ENCODE measurements around the gene PPM1E.
"Not testable (repeated sequence)": the region's sequence is repeated elsewhere in the genome, so short reads cannot be mapped to it uniquely, and the experiment has no call there.

Gene PPM1E

DNA sequence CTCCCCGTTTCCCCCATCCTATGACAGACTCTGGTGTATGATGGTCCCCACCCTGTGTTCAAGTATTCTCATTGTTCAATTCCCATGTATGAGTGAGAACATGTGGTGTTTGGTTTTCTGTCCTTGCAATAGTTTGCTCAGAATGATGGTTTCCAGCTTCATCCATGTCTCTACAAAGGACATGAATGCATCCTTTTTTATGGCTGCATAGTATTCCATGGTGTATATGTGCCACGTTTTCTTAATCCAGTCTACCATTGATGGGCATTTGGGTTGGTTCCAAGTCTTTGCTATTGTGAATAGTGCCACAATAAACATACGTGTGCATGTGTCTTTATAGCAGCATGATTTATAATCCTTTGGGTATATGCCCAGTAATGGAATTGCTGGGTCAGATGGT lies 90.8 kb downstream of the PPM1E start:
- not testable (repeated sequence) for DNase-seq

DNA sequence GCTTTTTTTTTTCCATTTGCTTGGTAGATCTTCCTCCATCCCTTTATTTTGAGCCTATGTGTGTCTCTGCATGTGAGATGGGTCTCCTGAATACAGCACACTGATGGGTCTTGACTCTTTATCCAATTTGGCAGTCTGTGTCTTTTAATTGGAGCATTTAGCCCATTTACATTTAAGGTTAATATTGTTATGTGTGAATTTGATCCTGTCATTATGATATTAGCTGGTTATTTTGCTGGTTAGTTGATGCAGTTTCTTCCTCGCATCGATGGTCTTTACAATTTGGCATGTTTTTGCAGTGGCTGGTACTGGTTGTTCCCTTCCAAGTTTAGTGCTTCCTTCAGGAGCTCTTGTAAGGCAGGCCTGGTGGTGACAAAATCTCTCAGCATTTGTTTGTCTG lies 94.5 kb downstream of the PPM1E start:
- not testable (repeated sequence) for DNase-seq

DNA sequence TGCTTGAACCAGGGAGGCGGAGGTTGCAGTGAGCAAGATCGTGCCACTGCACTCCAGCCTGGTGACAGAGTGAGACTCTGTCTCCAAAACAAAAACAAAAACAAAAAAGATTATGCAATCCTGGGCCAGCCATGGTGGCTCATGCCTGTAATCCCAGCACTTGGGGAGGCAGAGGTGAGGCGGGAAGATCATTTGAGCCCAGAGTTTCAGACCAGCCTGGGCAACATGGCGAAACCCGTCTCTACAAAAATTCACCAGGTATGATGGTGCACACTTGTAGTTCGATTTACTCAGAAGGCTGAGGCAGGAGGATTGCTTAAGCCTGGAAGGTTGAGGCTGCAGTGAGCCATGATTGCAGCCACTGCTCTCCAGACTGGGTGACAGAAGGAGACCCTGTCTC lies 109.6 kb downstream of the PPM1E start:
- DNase-seq, result no peak

DNA sequence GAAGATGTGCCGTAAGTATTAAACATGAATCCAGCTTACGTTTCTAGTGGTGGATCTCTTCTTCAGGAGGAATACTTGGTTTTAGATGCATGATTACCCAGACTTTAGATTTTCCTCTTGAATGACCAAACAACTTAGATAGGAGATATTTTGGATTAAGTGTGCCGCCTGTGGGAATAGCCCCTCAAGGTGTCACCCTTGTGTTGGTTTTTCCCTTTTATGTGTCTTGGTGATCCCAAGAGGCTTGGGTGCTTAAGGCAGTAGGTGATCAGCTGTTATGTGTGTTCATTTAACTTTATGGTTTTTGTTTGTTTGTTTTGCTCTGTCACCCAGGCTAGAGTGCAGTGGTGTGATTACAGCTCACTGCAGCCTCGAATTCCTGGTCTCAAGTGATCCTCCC lies 115.1 kb downstream of the PPM1E start:
- no peak for DNase-seq

DNA sequence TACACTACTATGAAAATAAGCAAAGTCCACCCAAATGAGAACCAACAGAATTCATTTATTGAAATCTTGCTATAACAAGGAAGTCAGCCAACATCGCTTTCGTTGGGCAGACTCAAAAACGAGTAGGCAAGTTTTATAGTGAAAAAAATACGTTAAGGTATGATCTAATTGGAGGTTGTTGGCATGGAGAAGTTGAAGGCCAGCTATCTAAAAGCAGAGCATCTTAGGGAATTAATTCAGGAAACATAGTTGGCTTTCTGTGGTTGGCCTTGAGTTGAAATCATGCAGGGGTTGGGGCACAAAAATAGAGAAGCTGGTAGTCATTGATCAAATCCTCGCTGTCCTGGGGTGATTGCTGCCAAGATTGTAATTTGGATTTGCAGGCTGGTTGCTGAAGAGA lies 118.3 kb downstream of the PPM1E start:
- no peak for DNase-seq

DNA sequence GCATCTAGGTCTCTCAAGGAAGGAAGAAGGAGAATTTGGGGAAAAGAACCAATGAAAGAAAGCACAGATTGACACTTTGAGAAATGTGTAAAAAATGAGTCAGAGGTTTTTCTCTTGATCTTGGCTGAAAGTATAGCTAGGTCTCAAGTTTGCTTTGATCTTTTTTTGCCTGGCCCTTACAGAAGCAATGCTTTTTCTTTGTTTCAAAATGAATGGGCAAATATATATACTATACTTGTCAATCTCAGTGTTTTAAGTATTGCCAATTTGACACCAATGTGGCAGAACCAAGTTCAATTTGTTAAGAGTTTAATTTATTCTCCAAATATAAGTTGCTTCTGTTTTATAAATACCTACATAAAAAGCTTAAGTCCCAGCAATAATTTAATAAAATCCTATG lies 119.6 kb downstream of the PPM1E start:
- DNase-seq, result no peak

DNA sequence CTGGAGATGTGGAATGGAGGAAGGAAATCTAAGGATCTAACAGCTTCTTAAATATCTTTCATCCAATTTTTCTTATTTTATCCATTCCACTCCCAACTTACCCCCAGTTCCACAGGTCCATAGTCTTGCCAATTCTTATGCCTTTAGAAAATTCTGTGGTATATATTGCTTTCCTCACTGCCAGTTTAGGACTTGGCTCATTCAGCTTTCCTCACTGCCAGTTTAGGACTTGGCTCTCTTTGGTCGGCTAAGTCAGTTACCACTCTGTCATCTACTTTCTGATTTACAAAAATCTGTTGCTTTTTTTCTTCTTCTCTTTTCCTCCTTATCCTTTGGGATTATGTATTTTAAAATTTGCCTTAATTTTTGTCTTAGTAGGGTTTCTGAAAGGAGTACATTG lies 128.5 kb downstream of the PPM1E start:
- no peak for DNase-seq

DNA sequence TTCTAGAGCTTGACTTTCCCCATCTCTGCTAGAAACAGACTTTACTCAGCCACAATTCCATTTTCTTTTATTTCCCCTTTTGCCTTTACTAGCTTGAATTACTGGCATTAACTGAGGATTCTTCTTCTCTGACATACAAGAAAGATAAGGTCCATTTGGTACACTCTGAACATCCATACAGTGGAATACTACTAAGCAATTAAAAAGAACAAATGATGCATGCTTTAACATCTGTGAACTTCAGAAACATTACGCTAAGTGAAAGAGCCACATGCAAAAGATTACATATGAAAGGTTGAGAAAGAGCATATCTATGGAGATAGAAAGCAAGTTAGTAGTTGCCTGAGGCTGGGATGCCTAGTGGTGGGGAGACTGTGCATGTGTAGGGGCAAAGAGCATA lies 130.9 kb downstream of the PPM1E start:
- DNase-seq, result no peak

DNA sequence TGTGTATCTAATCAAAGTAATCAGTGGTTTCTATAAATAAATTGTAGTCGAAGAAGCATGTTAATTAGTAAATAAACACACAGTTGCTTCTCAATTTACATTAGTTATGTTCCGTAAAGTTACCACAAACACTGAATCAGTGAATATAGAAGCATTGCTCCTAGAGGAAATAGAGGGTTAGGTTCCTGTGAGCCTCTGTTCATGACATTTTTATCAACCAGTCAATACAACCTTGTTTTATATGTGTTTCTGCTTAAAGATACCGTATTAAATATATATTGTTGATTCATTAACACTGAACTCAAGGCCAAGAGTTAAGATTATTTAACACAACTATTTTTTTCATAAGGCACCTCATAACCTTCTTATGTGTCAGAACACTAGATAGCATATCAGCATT lies 134.3 kb downstream of the PPM1E start:
- DNase-seq, result no peak

DNA sequence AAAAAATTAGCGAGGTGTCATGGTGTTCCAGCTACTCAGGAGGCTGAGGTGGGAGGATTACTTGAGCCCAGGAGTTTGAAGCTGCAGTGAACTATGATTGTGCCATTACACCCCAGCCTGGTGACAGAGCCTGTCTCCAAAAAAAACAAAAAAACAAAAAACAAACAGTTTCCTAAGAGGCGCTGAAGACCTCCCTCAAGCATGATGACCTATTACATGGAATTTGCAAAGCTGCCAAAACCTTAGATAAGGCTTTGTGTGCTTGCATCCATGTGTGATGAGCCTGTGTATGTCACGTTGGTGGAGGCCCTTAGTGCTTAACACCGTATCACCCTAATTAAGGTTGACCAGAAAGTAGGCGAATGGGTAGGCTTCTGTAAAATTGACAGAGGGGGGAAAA lies 143.5 kb downstream of the PPM1E start:
- DNase-seq, result no peak

DNA sequence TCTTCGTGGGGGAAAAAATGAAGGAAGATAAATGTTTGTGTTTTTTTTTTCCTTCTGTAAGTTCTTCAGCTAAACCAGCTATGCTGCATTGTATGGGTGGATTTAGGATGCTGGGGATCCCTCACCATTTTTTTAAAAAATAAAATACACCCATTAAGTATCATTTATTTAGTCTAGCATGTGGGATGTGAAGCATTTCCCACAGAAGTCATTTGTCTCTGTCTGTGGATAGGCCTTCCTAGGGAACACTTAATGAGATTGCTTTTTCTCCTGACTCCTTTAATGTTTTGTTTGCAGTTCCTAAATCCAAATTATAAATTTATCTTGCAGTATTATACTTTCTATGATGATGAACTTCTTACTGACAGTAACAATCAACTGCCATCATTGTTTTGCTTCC lies 146.7 kb downstream of the PPM1E start:
- no peak for DNase-seq

DNA sequence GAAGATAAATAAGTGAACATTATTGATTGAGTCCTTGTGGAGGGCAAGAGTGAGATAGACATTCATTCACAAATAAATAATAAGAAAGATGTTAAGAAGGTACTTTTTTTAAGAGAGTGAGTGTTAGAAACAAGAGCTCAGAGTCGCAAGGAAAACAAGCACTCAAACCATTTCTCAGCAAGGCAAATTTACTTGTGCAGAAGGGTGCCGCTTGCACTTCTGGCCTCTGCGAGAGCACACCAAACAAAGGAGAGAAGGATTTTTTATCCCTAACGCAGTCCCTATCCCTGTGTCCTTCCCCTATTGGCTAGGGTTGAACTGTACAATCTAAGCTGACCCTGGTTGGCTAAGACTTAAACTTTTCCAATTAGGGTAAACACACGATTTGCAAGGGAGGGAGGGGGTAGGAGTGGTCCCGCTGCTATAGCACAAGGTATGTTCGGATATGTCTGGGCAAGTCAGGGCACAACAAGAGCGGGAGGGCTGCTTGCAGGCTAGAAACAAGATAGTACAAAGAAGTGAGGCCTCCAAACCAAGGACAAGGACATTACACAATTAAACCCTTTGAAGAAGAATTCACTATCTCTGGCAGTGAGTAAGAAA lies 156.2 kb downstream of the PPM1E start:
- DNase-seq, result no peak

DNA sequence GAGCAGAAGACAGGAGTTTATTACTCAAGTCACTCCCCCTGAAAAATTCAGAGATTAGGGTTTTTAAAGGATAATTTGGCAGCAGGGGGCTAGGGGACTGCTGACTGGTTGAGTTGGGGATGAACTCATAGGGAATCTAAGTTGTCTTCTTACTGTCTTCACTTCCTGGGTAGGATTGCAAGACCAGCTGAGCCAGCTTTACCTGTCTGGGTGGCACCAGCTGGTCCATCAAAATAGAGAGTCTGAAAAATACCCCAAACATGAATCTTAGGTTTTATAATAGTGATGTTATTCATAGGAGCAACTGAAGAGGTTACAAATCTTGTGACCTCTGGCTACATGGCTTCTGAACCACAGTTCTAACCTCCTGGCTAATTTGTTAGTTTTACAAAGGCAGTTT lies 157.9 kb downstream of the PPM1E start:
- DNase-seq, result no peak

DNA sequence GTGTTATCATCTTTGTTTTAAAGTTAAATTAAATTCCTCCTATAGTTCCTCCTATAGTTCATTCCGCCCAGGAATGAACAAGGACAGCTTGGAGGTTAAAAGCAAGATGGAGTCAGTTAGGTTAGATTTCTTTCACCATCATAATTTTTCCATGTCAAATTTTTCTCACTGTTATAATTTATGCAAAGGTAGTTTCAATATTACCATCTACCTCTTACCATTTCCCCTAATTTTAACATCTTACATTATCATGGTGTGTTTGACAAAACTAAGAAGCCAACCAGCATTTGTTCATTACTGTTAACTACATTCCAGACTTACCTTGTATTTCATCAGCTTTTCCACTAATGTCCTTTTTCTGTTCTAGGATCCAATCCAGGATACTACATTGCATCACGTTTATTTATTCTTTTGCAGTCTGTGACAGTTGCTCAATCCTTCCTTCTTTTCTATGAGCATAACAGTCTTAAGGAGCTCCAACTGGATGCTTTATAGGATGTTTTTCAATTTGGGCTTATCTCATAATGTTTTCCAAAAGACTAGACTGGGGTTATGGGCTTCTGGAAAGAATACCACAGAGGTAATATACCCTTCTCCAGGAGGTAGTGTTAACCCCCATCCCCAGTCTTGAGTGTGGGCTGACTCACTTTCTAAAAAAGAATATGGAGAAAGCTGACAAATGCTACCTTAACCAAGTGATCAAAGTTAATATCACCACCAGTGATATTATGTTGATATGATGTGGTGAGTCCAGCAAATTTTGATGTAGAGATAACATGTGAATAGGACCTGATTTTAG lies 158.5 kb downstream of the PPM1E start:
- DNase-seq, result peak; percentile 12

DNA sequence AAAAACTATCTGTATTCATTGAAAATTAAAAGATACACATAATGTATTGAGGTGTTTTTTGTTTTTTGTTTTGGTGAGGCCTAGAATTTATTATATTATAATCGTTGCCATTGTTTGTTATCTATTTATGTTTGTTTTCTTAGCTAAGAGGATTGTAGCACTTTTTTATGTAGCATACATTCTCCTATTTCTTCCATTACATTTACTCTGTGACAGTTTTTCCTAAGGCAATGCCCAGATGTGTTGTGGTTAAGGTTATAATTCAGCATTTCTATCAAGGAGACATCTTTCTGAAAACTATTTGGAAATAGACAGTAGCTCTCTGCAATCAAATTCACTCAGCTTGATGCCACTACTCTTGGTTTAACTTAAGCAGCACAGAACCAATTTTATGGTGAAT lies 161.6 kb downstream of the PPM1E start:
- no peak for DNase-seq

DNA sequence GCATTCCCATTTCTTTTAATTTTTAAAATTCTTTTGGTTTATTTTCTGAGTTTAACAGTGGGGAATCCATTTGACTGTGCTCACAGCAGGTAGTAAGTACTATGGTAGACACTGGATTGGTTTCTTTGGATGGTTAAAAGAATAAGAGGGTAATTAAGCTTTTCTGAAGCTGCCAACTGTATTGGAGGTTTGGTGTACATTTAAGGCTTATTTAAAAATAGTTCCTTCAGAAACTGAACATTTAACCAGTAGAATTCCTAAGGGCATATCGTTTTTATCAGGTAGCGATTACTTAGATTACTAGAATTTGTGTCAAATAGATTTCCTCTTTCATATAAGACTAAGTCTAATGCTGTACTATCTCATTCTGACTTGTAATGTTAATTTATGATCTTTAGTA lies 162.4 kb downstream of the PPM1E start:
- DNase-seq, result no peak

DNA sequence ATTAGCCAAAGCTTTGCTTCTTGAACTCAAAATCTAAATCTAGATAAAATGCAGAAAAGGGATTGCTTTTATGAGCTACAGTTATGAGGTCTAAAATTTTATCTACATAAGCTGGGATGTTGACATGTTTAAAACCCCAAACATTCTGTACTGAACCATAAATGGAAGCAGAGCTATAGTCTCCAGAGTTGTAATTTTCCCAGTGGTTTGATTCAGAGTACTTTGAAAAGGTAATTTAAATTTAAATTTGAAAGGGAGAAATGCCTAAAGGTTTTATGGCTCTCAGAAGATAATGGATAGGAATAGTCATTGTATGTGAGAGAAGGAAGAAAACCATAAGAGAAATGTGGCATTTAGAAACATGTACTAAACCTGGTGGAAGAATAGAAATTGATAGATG lies 163.2 kb downstream of the PPM1E start:
- DNase-seq, result no peak

DNA sequence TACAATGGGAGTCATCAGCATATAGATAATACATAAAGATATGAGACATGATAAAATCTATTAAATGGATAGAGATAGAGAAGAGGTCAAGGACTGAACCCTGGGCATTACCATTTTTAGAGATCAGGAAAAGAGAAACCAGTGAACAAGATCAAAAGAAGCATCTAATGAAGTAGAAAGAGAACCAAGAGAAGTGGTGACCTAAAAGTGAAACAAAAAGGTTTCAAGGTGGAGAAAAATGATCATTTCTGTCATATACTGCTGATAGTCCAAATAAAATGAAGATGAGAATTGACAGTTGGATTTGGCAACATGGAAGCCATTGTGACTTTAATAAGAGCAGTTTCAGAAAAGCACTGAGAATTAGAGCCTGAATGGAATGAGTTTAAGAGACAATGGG lies 165.1 kb downstream of the PPM1E start:
- DNase-seq, result no peak

DNA sequence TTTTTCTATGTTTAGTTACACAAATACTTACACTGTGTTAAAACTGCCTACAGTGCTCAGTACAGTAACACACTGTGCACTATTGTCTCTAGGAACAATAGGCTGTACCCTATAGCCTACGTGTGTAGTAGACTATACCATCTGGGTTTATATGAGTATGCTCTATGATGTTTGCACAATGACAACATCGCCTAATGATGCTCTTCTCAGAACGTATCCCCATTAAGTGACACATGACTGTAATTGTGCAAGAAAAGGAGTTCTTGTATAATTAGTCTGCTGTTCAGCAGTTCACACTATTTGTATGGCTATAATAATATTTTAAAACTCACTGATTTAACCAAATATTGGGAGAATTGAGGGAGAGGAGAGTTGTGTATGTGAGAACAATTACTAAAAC lies 177.3 kb downstream of the PPM1E start:
- no peak for DNase-seq

DNA sequence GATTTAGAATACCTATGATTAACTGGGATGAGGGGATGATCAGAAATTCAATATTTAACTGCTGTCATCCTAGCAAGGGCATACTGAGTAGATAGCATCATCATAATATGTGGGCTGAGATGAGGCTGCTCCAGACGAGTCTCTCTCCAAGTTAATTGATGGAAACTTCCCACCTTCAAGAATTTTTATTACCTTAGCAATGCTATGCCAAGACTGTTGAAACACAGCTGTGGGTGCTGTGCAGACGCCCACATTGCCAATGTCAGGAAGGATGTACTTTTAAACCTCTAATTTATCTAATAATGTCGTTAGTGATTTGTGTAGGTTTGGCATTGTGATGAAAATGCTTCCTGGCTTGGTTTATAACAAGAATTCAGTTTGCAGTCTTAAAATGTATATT lies 180.6 kb downstream of the PPM1E start:
- no peak for DNase-seq

DNA sequence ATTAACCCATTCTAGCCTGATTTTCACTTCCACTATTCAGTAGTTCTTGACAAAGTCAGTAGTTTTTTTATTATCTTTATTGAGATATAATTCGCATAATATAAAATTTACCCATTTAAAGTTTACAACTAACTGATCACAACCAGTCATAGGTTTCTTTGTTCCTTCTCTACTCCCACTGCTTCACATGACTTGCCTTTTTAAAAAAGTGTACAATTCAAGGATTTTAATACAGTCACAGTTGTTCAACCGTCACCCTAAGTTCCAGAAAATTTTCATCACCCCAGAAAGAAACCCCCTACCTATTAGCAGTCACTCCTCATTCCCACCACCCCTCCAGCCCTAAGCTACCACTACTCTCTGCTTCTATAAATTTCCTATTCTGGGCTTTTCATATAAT lies 188.5 kb downstream of the PPM1E start:
- no peak for DNase-seq

DNA sequence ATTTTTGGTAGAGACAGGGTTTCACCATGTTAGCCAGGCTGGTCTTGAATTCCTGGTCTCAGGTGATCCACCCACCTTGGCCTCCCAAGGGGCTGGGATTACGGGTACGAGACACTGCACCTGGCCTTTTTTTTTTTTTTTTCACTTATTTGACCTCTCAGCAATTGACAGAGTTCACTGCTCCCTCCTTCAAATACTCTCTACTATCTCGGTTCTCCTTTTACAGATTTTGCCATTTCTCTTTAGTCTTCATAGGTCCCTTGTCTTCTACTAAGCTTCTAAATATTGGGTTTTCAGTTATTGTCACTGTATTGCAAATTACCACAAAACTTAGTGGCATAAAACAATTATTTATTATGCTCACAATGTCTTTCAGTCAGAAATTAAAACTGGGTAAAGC lies 191.8 kb downstream of the PPM1E start:
- DNase-seq, result no peak

DNA sequence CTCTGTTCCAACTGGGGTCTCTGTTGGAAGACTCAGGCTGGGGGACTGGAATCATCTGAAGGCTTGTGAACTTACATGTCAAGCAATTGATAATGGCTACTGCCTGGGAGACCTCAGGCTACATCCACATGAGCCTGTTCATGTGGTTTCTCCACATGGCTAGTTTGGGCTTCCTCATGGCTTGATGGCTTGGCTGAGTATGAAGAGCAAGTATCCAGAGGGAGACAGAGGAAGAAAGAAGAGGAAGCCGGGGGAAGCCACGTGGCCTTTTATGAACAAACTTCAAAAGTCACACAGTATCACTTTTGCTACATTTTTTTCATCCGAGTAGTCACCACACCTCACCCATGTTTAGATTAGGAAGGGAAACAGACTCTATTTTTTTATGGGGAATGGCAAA lies 192.2 kb downstream of the PPM1E start:
- no peak for DNase-seq

DNA sequence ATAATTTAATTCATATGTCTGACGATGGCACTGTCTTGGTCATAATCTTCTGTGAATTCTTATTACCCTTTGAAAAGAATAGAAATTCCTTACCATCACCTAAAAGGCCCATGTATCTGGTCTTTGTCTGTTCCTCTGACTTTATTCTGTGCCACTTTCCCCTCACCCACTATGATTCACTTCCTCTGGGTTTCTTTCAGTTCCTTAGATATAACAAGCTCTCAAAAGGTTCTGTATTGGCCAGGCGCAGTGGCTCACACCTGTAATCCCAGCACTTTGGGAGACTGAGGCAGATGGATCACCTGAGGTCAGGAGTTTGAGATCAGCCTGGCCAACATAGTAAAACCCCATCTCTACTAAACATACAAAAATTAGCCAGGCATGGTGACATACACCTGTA lies 198.7 kb downstream of the PPM1E start:
- DNase-seq, result not testable (repeated sequence)

Data from fibroblast of skin of scalp (primary cell).